Endothelial cell of umbilical vein (primary cell): ENCODE data around the gene RIPK4. TPM values are rescaled to one million over a fixed set of nuclear protein-coding genes. Genes with fewer than 3 reads are reported as not detected.

Experiments used
- BruUV-seq: library from RNA; stranded (reverse); fragments of 400-500 nt; replicated peaks from 2 replicates; lab custom pipeline; 2021; lab: Mats Ljungman, UMichigan
- CTCF ChIA-PET: fragments of 300-600, 350-600 bp; sonication (Branson Sonifier 250); formaldehyde crosslinking; loops from one replicate; lab custom pipeline; 2021; ENCODE audit warnings: antibody characterized with exemption, inconsistent platforms; lab: Charles Lee
- POLR2A ChIA-PET: fragments of 300-600, 350-600 bp; sonication (Branson Sonifier 250); formaldehyde crosslinking; loops from one replicate; lab custom pipeline; 2021; ENCODE audit warnings: antibody characterized with exemption, inconsistent platforms; lab: Charles Lee
- DNase-seq: peaks from one replicate; pipeline ENCODE4 v3.0.0-alpha.2; 2011; ENCODE audit warnings: low read depth, low spot score
- FAIRE-seq: peaks from 2 replicates; lab custom pipeline; 2011; peaks lifted over from hg19 to GRCh38; lab: Jason Lieb, UNC
- H2AFZ ChIP-seq: 2 replicates; pipeline ENCODE4 v1.6.0; 2012; ENCODE audit warnings: low read depth, low read length, control low read depth, inconsistent platforms
- H3K27ac ChIP-seq: 2 replicates; pipeline ENCODE4 v1.5.1; 2011; ENCODE audit warnings: low read depth, mild to moderate bottlenecking, control low read depth, low read length, moderate library complexity; ENCODE audit not compliant: insufficient read depth
- H3K27me3 ChIP-seq, 2 experiments: 2 replicates each; pipeline versions ENCODE4 v1.6.0 to v1.6.1; 2011; ENCODE audit warnings: low read length in 2 of 2, mixed read lengths in 1 of 2; ENCODE audit not compliant: control insufficient read depth in 2 of 2, insufficient read depth in 2 of 2
- H3K36me3 ChIP-seq, 2 experiments: 2 replicates in 1 of 2; 3 replicates in 1 of 2; pipeline ENCODE4 v1.5.1; 2011; ENCODE audit warnings: low read length in 2 of 2, mild to moderate bottlenecking in 1 of 2, moderate library complexity in 1 of 2; ENCODE audit not compliant: control insufficient read depth in 2 of 2, insufficient read depth in 2 of 2; ENCODE audit errors: extremely low read depth in 1 of 2
- H3K4me1 ChIP-seq: 3 replicates; pipeline ENCODE4 v1.5.1; 2011; ENCODE audit warnings: mild to moderate bottlenecking, low read length; ENCODE audit not compliant: control insufficient read depth, insufficient read depth; ENCODE audit errors: extremely low read depth
- H3K4me2 ChIP-seq: 2 replicates; pipeline ENCODE4 v1.6.1; 2011; ENCODE audit warnings: low read length, control low read depth, mixed read lengths; ENCODE audit not compliant: insufficient read depth
- H3K4me3 ChIP-seq, 3 experiments: fragments of 200-600 bp in 1 of 3; sonication (generic), shearing (Covaris generic) in 1 of 3; replicated peaks in 1 of 3; 2 replicates each; pipeline ENCODE4 v1.5.1; 2011 to 2016; ENCODE audit warnings: control low read depth in 3 of 3, low read length in 3 of 3, mild to moderate bottlenecking in 2 of 3, inconsistent platforms in 1 of 3, low read depth in 1 of 3, moderate library complexity in 1 of 3; ENCODE audit not compliant: insufficient read depth in 1 of 3
- H3K79me2 ChIP-seq: 2 replicates; pipeline ENCODE4 v1.6.0; 2012; ENCODE audit warnings: low read length, inconsistent platforms; ENCODE audit not compliant: control insufficient read depth, insufficient read depth
- H3K9ac ChIP-seq: replicated peaks from 2 replicates; pipeline ENCODE3; 2011; ENCODE audit warnings: low read length, control low read depth; ENCODE audit not compliant: insufficient read depth; ENCODE audit errors: extremely low read depth
- H3K9me1 ChIP-seq: replicated peaks from 3 replicates; pipeline ENCODE4 v1.6.0; 2011; ENCODE audit warnings: mild to moderate bottlenecking, low read length; ENCODE audit not compliant: control insufficient read depth, insufficient read depth; ENCODE audit errors: extremely low read depth
- H3K9me3 ChIP-seq: replicated peaks from 2 replicates; pipeline ENCODE4 v1.5.1; 2012; ENCODE audit warnings: low read length, inconsistent platforms; ENCODE audit not compliant: control insufficient read depth, insufficient read depth
- H4K20me1 ChIP-seq: replicated peaks from 2 replicates; pipeline ENCODE3; 2011; ENCODE audit warnings: mild to moderate bottlenecking, low read length; ENCODE audit not compliant: control insufficient read depth, insufficient read depth; ENCODE audit errors: extremely low read depth
- CTCF ChIP-seq, 2 donors: IDR thresholded peaks; 1 replicate in 1 of 2; 2 replicates in 1 of 2; pipeline ENCODE4 v1.5.1; 2011; ENCODE audit warnings: low read length in 2 of 2, mild to moderate bottlenecking in 2 of 2, moderate library complexity in 2 of 2, control low read depth in 1 of 2, inconsistent platforms in 1 of 2, low read depth in 1 of 2; ENCODE audit not compliant: insufficient read depth in 1 of 2; ENCODE audit errors: extremely low read depth in 1 of 2
- EZH2 ChIP-seq: IDR thresholded peaks from 2 replicates; pipeline ENCODE4 v1.6.1; 2012; ENCODE audit warnings: borderline replicate concordance, low read depth, mild to moderate bottlenecking, moderate library complexity, low read length, inconsistent platforms; ENCODE audit not compliant: severe bottlenecking
- FOS ChIP-seq: IDR thresholded peaks from 2 replicates; pipeline ENCODE4 v1.6.1; 2011; ENCODE audit warnings: mild to moderate bottlenecking, low read length, moderate library complexity, borderline replicate concordance; ENCODE audit not compliant: insufficient read depth
- JUN ChIP-seq: IDR thresholded peaks from 2 replicates; pipeline ENCODE4 v1.6.1; 2011; ENCODE audit warnings: borderline replicate concordance, low read depth; ENCODE audit not compliant: insufficient read length, insufficient read depth
- MYC ChIP-seq: IDR thresholded peaks from one replicate; pipeline ENCODE4 v1.6.1; 2011; ENCODE audit warnings: mild to moderate bottlenecking, low read depth, low read length
- POLR2A ChIP-seq: IDR thresholded peaks from 2 replicates; pipeline ENCODE4 v1.6.1; 2012; ENCODE audit warnings: low read depth, mild to moderate bottlenecking, control low read depth, low read length
- POLR2AphosphoS5 ChIP-seq: IDR thresholded peaks from 2 replicates; pipeline ENCODE4 v1.6.1; 2012; ENCODE audit warnings: low read depth, mild to moderate bottlenecking, control low read depth, low read length, moderate library complexity; ENCODE audit not compliant: insufficient read depth
- dilution Hi-C: fragments of 300-500 bp; cut with MboI; formaldehyde crosslinking; loops from one replicate; pipeline ENCODE4 v1.15.0; 2019; ENCODE audit warnings: low sequenced_read_pairs; ENCODE audit not compliant: extremely low pct_ligation_motif_present
- intact Hi-C: fragments of 100-400 bp; cut with micrococcal nuclease; formaldehyde crosslinking; loops from one replicate; pipeline ENCODE4 v1.10.0; 2022
- polyA plus RNA-seq, 4 experiments: library from polyadenylated mRNA; depleted of rRNA in 3 of 4; stranded (reverse) in 3 of 4; unstranded in 1 of 4; fragments of >200 nt; gene quantifications; 2 replicates each; pipeline versions ENCODE4 v1.2.1 to v1.2.3, GENCODE V29; 2011 to 2012; ENCODE audit warnings: missing spikeins in 1 of 4
- total RNA-seq: library from RNA; stranded (reverse); gene quantifications from 2 replicates; pipeline ENCODE4 v1.2.3, GENCODE V29; 2021

Gene RIPK4
- total and polyA plus RNA-seq, 2 donors (not counting 3 experiments of a cell fraction or from before 2014, with no cell fraction given), result not detected

GRCh38 chr21:41752231-41752681, 14.6 kb downstream of the RIPK4 start:
- FAIRE-seq (no peak), DNase-seq (no peak)
- H2AFZ ChIP-seq, result no peak overlapping the region
- H3K4me3 ChIP-seq, result no peak overlapping the region
- no peak for TF ChIP-seq CTCF (IDR thresholded peaks at IDR 0.05; ENCODE audit: extremely low read depth in 1 of 2, insufficient read depth in 1 of 2, low read depth in 1 of 2, low read length in 2 of 2)
- no peak for TF ChIP-seq POLR2AphosphoS5
- TF ChIP-seq FOS, result no peak
- no peak for TF ChIP-seq POLR2A
- TF ChIP-seq MYC, result no peak
- no peak for TF ChIP-seq JUN
- no peak for TF ChIP-seq EZH2
- no peaks in the 10 kb centered on the region for H3K9me1 ChIP-seq
- peaks cover 1 to 5% of the 10 kb centered on the region in 2 experiments for H3K27me3 ChIP-seq
- ChIA-PET CTCF (interaction anchor here (2.2 kb wide), 1 partner anchor 16 kb away, joined by 7 read pairs; no protein-coding TSS in a partner anchor), POLR2A (no interaction called here)
- H3K36me3 ChIP-seq, result no peaks in the 10 kb centered on the region
- no peak overlapping the region for H3K27ac ChIP-seq
- no TSS peak for BruUV-seq
- H3K4me1 ChIP-seq, result no peaks in the 10 kb centered on the region
- H3K9me3 ChIP-seq, result no peaks in the 10 kb centered on the region
- no peaks in the 10 kb centered on the region for H3K79me2 ChIP-seq
- dilution Hi-C loops (no loop called here), intact Hi-C loops (no loop called here)
- H4K20me1 ChIP-seq, result no peaks in the 10 kb centered on the region
- H3K4me2 ChIP-seq, result no peak overlapping the region
- no peak overlapping the region for H3K9ac ChIP-seq
